H1 (cell line): ENCODE results near the gene EPHA2. TPM values are rescaled to one million over a fixed set of nuclear protein-coding genes. Genes with fewer than 3 reads are reported as not detected.

Experiments
- CTCF ChIA-PET: fragments of 300-600 bp; sonication (Branson Sonifier 250); formaldehyde crosslinking; loops from one replicate; lab custom pipeline; 2021; ENCODE audit not compliant: partially characterized antibody; lab: Charles Lee
- POLR2A ChIA-PET: fragments of 300-600 bp; sonication (Branson Sonifier 250); formaldehyde crosslinking; loops from one replicate; lab custom pipeline; 2021; ENCODE audit warnings: inconsistent platforms; ENCODE audit not compliant: partially characterized antibody; lab: Charles Lee
- DNase-seq, 2 experiments: peaks; one replicate each; pipeline versions ENCODE4 v3.0.0 to v3.0.0-alpha.2; 2010 to 2022; ENCODE audit warnings: low spot score in 2 of 2, low read depth in 1 of 2, mixed read lengths in 1 of 2
- FAIRE-seq: peaks from 2 replicates; lab custom pipeline; 2011; peaks lifted over from hg19 to GRCh38; lab: Jason Lieb, UNC
- H2AFZ ChIP-seq: 2 replicates; pipeline ENCODE4 v1.8.1; 2012; ENCODE audit warnings: low read length, inconsistent platforms
- H2AK5ac ChIP-seq: 2 replicates; pipeline ENCODE4 v1.6.1; 2013; ENCODE audit warnings: low read depth, low read length
- H2BK120ac ChIP-seq: replicated peaks from 2 replicates; pipeline ENCODE3; 2013; ENCODE audit warnings: low read depth, low read length, inconsistent platforms
- H2BK12ac ChIP-seq: 2 replicates; pipeline ENCODE4 v1.6.1; 2013; ENCODE audit warnings: low read depth, low read length
- H2BK15ac ChIP-seq: 2 replicates; pipeline ENCODE4 v1.6.1; 2013; ENCODE audit warnings: low read length
- H2BK20ac ChIP-seq: 2 replicates; pipeline ENCODE4 v1.6.1; 2013; ENCODE audit warnings: low read length
- H2BK5ac ChIP-seq: 2 replicates; pipeline ENCODE4 v1.6.1; 2013; ENCODE audit warnings: low read depth, low read length
- H3K14ac ChIP-seq: 2 replicates; pipeline ENCODE4 v1.6.1; 2013; ENCODE audit warnings: inconsistent platforms; ENCODE audit not compliant: insufficient read length
- H3K18ac ChIP-seq: 2 replicates; pipeline ENCODE4 v1.6.1; 2013; ENCODE audit warnings: low read length; ENCODE audit errors: extremely low read depth
- H3K23ac ChIP-seq: 2 replicates; pipeline ENCODE4 v1.6.1; 2013; ENCODE audit warnings: inconsistent platforms; ENCODE audit not compliant: insufficient read length
- H3K23me2 ChIP-seq: 2 replicates; pipeline ENCODE4 v1.6.1; 2013; ENCODE audit warnings: low read depth, low read length
- H3K27ac ChIP-seq: 2 replicates; pipeline ENCODE4 v1.6.1; 2011; ENCODE audit warnings: low read depth, low read length, inconsistent platforms
- H3K27me3 ChIP-seq, 4 experiments: replicated peaks in 1 of 4; 1 replicate in 1 of 4; 2 replicates in 3 of 4; pipeline versions ENCODE4 v1.6.1 to v1.8.1; 2011 to 2013; ENCODE audit warnings: low read length in 3 of 4, mild to moderate bottlenecking in 3 of 4, inconsistent platforms in 2 of 4, mixed read lengths in 2 of 4, moderate library complexity in 1 of 4; ENCODE audit not compliant: control insufficient read depth in 3 of 4, insufficient read depth in 3 of 4; ENCODE audit errors: extremely low read depth in 1 of 4
- H3K36me3 ChIP-seq, 4 experiments: 2 replicates each; pipeline versions ENCODE4 v1.6.1 to v1.8.1; 2011 to 2013; ENCODE audit warnings: mild to moderate bottlenecking in 4 of 4, low read length in 3 of 4, moderate library complexity in 2 of 4, control low read depth in 1 of 4, inconsistent platforms in 1 of 4; ENCODE audit not compliant: insufficient read depth in 4 of 4, control insufficient read depth in 2 of 4
- H3K4ac ChIP-seq: replicated peaks from 2 replicates; pipeline ENCODE3; 2013; ENCODE audit warnings: low read length, low read depth, mixed read lengths, inconsistent platforms; ENCODE audit not compliant: insufficient read length
- H3K4me1 ChIP-seq, 4 experiments: replicated peaks in 1 of 4; 1 replicate in 1 of 4; 2 replicates in 3 of 4; pipeline versions ENCODE4 v1.6.1 to v1.8.1; 2011 to 2013; ENCODE audit warnings: low read length in 3 of 4, inconsistent platforms in 2 of 4, mixed read lengths in 1 of 4; ENCODE audit not compliant: insufficient read depth in 4 of 4, control insufficient read depth in 3 of 4
- H3K4me2 ChIP-seq, 2 experiments: 2 replicates each; pipeline versions ENCODE4 v1.6.1 to v1.8.1; 2011 to 2013; ENCODE audit warnings: low read depth in 2 of 2, low read length in 2 of 2, control low read depth in 1 of 2, inconsistent platforms in 1 of 2, mild to moderate bottlenecking in 1 of 2; ENCODE audit not compliant: insufficient read depth in 1 of 2
- H3K4me3 ChIP-seq, 4 experiments: fragments of 200-600, 300-600 bp in 1 of 4; sonication (generic), shearing (Covaris generic), sonication (Bioruptor Twin) in 1 of 4; 2 replicates each; pipeline versions ENCODE4 v1.5.1 to v1.8.1; 2011 to 2016; ENCODE audit warnings: low read length in 4 of 4, low read depth in 3 of 4, control low read depth in 2 of 4, inconsistent platforms in 2 of 4, mild to moderate bottlenecking in 2 of 4, mixed read lengths in 1 of 4, moderate library complexity in 1 of 4; ENCODE audit not compliant: insufficient read depth in 2 of 4; ENCODE audit errors: extremely low read depth in 1 of 4
- H3K56ac ChIP-seq: replicated peaks from 2 replicates; pipeline ENCODE3; 2013; ENCODE audit warnings: low read depth, mild to moderate bottlenecking, mixed read lengths, low read length, inconsistent platforms; ENCODE audit not compliant: insufficient read length
- H3K79me1 ChIP-seq: 2 replicates; pipeline ENCODE4 v1.6.1; 2013; ENCODE audit warnings: low read depth, low read length, control low read depth
- H3K79me2 ChIP-seq, 2 experiments: 2 replicates each; pipeline versions ENCODE4 v1.6.1 to v1.8.1; 2012 to 2013; ENCODE audit warnings: low read length in 2 of 2, mild to moderate bottlenecking in 2 of 2, inconsistent platforms in 1 of 2; ENCODE audit not compliant: insufficient read depth in 2 of 2, control insufficient read depth in 1 of 2
- H3K9ac ChIP-seq, 4 experiments: replicated peaks in 1 of 4; 1 replicate in 1 of 4; 2 replicates in 3 of 4; pipeline versions ENCODE4 v1.6.1 to v1.8.1; 2011 to 2013; ENCODE audit warnings: low read depth in 3 of 4, low read length in 3 of 4, control low read depth in 2 of 4, mild to moderate bottlenecking in 2 of 4, moderate library complexity in 2 of 4, inconsistent platforms in 1 of 4; ENCODE audit errors: extremely low read depth in 1 of 4
- H3K9me3 ChIP-seq, 2 experiments: 2 replicates each; pipeline versions ENCODE4 v1.6.1 to v1.8.1; 2012 to 2013; ENCODE audit warnings: mild to moderate bottlenecking in 2 of 2, moderate library complexity in 2 of 2, control low read depth in 1 of 2, inconsistent platforms in 1 of 2, low read depth in 1 of 2, low read length in 1 of 2, mixed read lengths in 1 of 2; ENCODE audit not compliant: insufficient read depth in 2 of 2
- H4K20me1 ChIP-seq, 2 experiments: replicated peaks in 1 of 2; 2 replicates each; pipeline versions ENCODE3 to v1.8.1; 2011 to 2013; ENCODE audit warnings: inconsistent platforms in 2 of 2, low read length in 2 of 2, mild to moderate bottlenecking in 1 of 2; ENCODE audit not compliant: insufficient read depth in 2 of 2, control insufficient read depth in 1 of 2
- H4K5ac ChIP-seq: 2 replicates; pipeline ENCODE4 v1.6.1; 2013; ENCODE audit warnings: low read length, low read depth, mixed read lengths, inconsistent platforms; ENCODE audit not compliant: insufficient read length
- H4K8ac ChIP-seq: 2 replicates; pipeline ENCODE4 v1.8.0; 2013; ENCODE audit warnings: mild to moderate bottlenecking, moderate library complexity, low read length, inconsistent platforms; ENCODE audit not compliant: insufficient read depth; ENCODE audit errors: extremely low read depth
- H4K91ac ChIP-seq: replicated peaks from 2 replicates; pipeline ENCODE3; 2013; ENCODE audit warnings: low read length, mixed read lengths, inconsistent platforms; ENCODE audit not compliant: insufficient read length
- HDAC6 ChIP-seq: IDR thresholded peaks from one replicate; pipeline ENCODE4 v1.7.1; 2012; ENCODE audit warnings: low read depth, mild to moderate bottlenecking, inconsistent platforms, low read length, moderate library complexity
- JUND ChIP-seq: IDR thresholded peaks from 2 replicates; pipeline ENCODE4 v1.6.1; 2011; ENCODE audit warnings: mild to moderate bottlenecking, improper control_type of control experiment, low read length
- SIN3A ChIP-seq, 2 experiments: IDR thresholded peaks in 1 of 2; conservative IDR thresholded peaks in 1 of 2; 2 replicates each; pipeline ENCODE4 v1.6.1; 2011 to 2012; ENCODE audit warnings: low read length in 2 of 2, improper control_type of control experiment in 1 of 2, low read depth in 1 of 2, mild to moderate bottlenecking in 1 of 2
- SIRT6 ChIP-seq: IDR thresholded peaks from one replicate; pipeline ENCODE4 v1.7.1; 2012; ENCODE audit warnings: low read length, inconsistent platforms
- SP1 ChIP-seq: IDR thresholded peaks from 2 replicates; pipeline ENCODE4 v1.6.1; 2011; ENCODE audit warnings: low read depth, low read length
- SP2 ChIP-seq: IDR thresholded peaks from 2 replicates; pipeline ENCODE4 v1.6.1; 2012; ENCODE audit warnings: mild to moderate bottlenecking, low read length, inconsistent platforms
- WGBS, 2 experiments: shearing (Covaris generic) in 1 of 2; methylation state at CpG; one replicate each; pipeline versions ENCODE4 v1.1.6 to v1.1.7; 2013 to 2015; ENCODE audit warnings: low lambda C conversion rate in 2 of 2, mixed read lengths in 2 of 2, inconsistent platforms in 1 of 2, low coverage in 1 of 2, missing lambda C conversion rate in 1 of 2; ENCODE audit not compliant: insufficient replicate concordance in 2 of 2, insufficient coverage in 1 of 2, insufficient read length in 1 of 2; ENCODE audit errors: extremely low coverage in 1 of 2, missing lambda C conversion rate in 1 of 2; 5-methylcytosine and 5-hydroxymethylcytosine counted together
- polyA plus RNA-seq, 7 experiments: library from polyadenylated mRNA; depleted of rRNA in 3 of 7; stranded (reverse) in 5 of 7; unstranded in 2 of 7; fragments of >200 nt in 5 of 7; fragments of 200-250 nt in 2 of 7; gene quantifications; 1 replicate in 5 of 7; 2 replicates in 1 of 7; 4 replicates in 1 of 7; pipeline versions ENCODE4 v1.2.1 to v1.2.3, GENCODE V29; 2011 to 2013; ENCODE audit warnings: missing spikeins in 2 of 7, mixed read lengths in 2 of 7
- total RNA-seq: library from RNA; stranded (reverse); fragmentation: NEBNext Ultra II Directional; extraction: Animal tissue kit (Norgen Biotek cat#: 25700); gene quantifications from 2 replicates; pipeline ENCODE4 v1.2.1, GENCODE V29; 2021
- TF ChIP-seq, protein P1 (sequence below): IDR thresholded peaks from 2 replicates; pipeline ENCODE4 v1.6.1; 2012; ENCODE audit warnings: low read length, inconsistent platforms

The EPHA2 gene
- total and polyA plus RNA-seq, 2 of the 8 experiments (the other 6 are each of a cell fraction or from before 2014, with no cell fraction given) = 26.8 to 33.6 TPM

DNA sequence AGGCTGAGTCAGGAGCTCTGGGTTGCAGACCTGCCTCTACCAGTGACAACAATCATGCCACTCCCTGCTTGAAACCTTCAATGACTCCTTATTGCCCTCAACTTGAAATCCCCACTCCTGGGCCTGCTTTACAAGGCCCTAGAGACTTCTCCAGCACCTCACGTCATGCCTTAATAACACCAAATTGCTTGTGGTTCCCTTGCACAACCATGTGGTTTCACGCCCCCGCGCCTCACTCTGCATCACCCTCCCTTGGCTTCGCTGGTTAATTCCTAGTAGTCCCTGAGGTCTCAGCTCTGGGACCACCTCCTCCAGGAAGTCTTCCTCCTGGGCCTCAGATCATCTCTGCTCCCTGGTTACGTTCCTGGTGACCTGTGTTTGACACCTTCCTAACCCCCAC lies 33.0 kb downstream of the EPHA2 start:
- no peaks in the 10 kb centered on the region; the same call in none of the 2 replicates for H3K79me1 ChIP-seq
- 0 out of 2 replicates have a peak overlapping the region, but pooled peaks have one; percentile 29 for H2BK15ac ChIP-seq
- H3K27ac ChIP-seq = no peak overlapping the region
- H3K36me3 ChIP-seq = peaks cover 6 to 30% (median 13%) of the 10 kb centered on the region in 4 experiments; a peak in 7 of 8 replicates
- 0 out of 2 replicates have a peak overlapping the region, but pooled peaks have one; percentile 10 for H2AK5ac ChIP-seq
- no peak overlapping the region for H3K9ac ChIP-seq
- H4K20me1 ChIP-seq = peaks cover 0 to 12% of the 10 kb centered on the region in 2 experiments
- H3K9me3 ChIP-seq = no peaks in the 10 kb centered on the region
- peak overlapping the region; percentile 84; the same call in 1 of the 2 replicates for H2BK5ac ChIP-seq
- no peak overlapping the region; the same call in 1 of the 2 replicates for H4K8ac ChIP-seq
- ChIA-PET CTCF (interaction anchor here (0.7 to 31.3 kb wide), 6 partner anchors 16 to 67 kb away, joined by 3 to 522 read pairs (median 5); partner anchors contain the start of gene FAM131C), POLR2A (interaction anchor here (1.1 to 7.3 kb wide), 5 partner anchors 11 to 46 kb away, joined by 4 to 51 read pairs (median 5); no protein-coding TSS in a partner anchor)
- H2BK12ac ChIP-seq = 0 out of 2 replicates have a peak overlapping the region, but pooled peaks have one; percentile 39
- no peaks in the 10 kb centered on the region for H3K27me3 ChIP-seq
- H2BK20ac ChIP-seq = no peak overlapping the region
- no peak overlapping the region for H2BK120ac ChIP-seq
- 95% methylated on average over 6 of the region's 6 CpGs; no CpG with 5 or more reads in 1 of the 2 experiments for WGBS, 2 experiments
- TF ChIP-seq HDAC6 (no peak), SIN3A (conservative IDR thresholded peaks at IDR 0.05 in 1 of 2, IDR thresholded peaks at IDR 0.05 in 1 of 2; ENCODE audit: low read depth in 1 of 2, low read length in 2 of 2) (no peak), SIRT6 (no peak), JUND (no peak), SP2 (no peak), SP1 (no peak)
- TF ChIP-seq, protein P1, sequence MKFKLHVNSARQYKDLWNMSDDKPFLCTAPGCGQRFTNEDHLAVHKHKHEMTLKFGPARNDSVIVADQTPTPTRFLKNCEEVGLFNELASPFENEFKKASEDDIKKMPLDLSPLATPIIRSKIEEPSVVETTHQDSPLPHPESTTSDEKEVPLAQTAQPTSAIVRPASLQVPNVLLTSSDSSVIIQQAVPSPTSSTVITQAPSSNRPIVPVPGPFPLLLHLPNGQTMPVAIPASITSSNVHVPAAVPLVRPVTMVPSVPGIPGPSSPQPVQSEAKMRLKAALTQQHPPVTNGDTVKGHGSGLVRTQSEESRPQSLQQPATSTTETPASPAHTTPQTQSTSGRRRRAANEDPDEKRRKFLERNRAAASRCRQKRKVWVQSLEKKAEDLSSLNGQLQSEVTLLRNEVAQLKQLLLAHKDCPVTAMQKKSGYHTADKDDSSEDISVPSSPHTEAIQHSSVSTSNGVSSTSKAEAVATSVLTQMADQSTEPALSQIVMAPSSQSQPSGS = no peak
- H3K18ac ChIP-seq = no peak overlapping the region
- no peaks in the 10 kb centered on the region for H3K79me2 ChIP-seq
- no peak for FAIRE-seq
- no peak overlapping the region for H3K4ac ChIP-seq
- DNase-seq = no peak
- H2AFZ ChIP-seq = no peak overlapping the region
- no peaks in the 10 kb centered on the region for H3K23me2 ChIP-seq
- H3K23ac ChIP-seq = no peak overlapping the region
- H3K14ac ChIP-seq = no peak overlapping the region
- H4K5ac ChIP-seq = no peak overlapping the region
- H3K4me2 ChIP-seq = no peak overlapping the region
- no peak overlapping the region for H3K56ac ChIP-seq
- no peak overlapping the region for H3K4me3 ChIP-seq
- peak overlapping the region; percentile 30 for H4K91ac ChIP-seq
- H3K4me1 ChIP-seq = peaks cover 0 to 18% (median 10%) of the 10 kb centered on the region in 4 experiments; a peak in 5 of 7 replicates
